22Rv1 (cell line): ENCODE data around the gene ANO7.
A peak's percentile ranks its signal among the peaks of the same experiment; 100 is the strongest.

Experiments
- H3K27ac ChIP-seq: fragments of 450-650 bp; 2 replicates; pipeline ENCODE4 v1.5.1; 2017
- CTCF ChIP-seq: fragments of 450-650 bp; IDR thresholded peaks from 2 replicates; pipeline ENCODE4 v1.5.1; 2017; ENCODE audit warnings: mild to moderate bottlenecking
- ZFX ChIP-seq: fragments of 450-650 bp; IDR thresholded peaks from 2 replicates; pipeline ENCODE4 v1.6.1; 2017; ENCODE audit warnings: antibody characterized with exemption, borderline replicate concordance

The ANO7 gene

GRCh38 chr2:241271706-241272302 is 83.3 kb downstream of the ANO7 start:
- peak overlapping the region; percentile 74 for H3K27ac ChIP-seq
- TF ChIP-seq ZFX (no peak), CTCF (no peak)

DNA sequence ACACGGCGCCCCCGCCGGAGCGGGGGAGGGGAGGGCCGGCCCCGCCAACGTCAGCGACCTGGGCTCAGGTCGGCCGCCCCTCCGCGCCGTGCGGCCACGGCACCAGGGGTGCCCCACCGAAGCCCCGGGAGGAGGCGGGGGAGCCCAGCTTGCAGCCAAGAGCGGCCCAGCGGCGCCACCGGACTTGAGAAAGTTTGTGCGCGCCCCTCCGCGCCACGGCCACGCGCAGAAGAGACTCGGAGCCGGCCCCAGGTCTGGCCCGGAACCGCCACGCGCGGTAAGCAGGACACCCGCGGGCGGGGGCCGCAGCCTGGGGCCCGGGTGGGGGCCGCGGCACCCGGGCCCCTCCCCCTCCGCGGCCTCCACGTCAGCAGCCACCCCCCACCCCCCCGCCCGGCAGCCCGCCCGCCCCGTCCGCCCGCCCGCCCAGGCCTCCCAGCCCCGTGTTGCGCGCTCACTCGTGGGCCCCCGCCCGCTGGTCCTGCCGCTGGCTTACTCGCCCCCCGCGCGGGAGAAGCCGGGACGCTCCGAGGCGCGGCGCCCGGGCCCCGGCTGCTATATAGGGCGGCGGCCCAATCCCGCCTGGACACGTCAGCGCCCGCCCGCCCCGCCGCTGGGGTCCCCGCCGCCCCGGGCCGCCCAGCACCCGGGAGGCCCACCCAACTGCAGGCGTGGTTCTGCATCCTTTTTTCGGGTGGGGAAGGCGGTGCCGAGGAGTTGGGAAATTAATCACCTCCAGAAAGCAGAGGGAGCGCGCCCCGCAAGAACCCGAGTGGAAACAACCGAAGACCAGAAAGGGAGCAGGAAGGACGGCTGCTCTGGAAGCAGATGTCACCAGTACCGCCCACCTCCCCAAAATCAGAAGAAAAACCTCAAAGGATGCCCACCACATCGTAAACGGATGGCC is 84.1 kb downstream of the ANO7 start:
- TF ChIP-seq CTCF (no peak), ZFX (no peak)
- H3K27ac ChIP-seq, result peak overlapping the region; percentile 74

GRCh38 chr2:241273210-241274020 is 84.9 kb downstream of the ANO7 start:
- no peak for TF ChIP-seq ZFX
- no peak for TF ChIP-seq CTCF
- H3K27ac ChIP-seq, result peak overlapping the region; percentile 74

DNA sequence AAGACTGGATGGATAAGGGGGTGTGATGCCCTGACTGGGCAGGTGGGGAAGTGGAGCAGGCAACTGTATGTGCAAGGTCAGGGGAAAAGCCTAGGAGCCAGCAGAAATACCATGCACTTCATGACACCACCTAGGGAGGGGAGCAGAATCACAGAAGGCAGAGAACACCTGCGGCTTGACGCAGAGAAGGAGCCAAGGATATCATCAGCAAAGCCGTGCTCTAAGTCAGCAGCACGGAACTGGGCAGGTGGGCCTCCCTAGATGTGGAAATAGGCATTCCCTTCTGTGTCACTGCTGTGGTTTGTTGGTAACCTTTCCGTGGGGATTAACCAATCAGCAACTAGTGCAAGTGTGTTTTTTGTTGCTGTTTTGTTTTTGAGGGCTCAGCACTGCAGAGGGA is 85.7 kb downstream of the ANO7 start:
- peak overlapping the region; percentile 74 for H3K27ac ChIP-seq

More for the DNA sequence above, 85.7 kb downstream of the ANO7 start:
- TF ChIP-seq CTCF, result no peak
- TF ChIP-seq ZFX, result no peak
